PFSK-1 (cell line): ENCODE data around the gene ERI2.

Source experiments
- FOXP2 ChIP-seq: optimal IDR thresholded peaks from 2 replicates; pipeline ENCODE3; 2011; ENCODE audit warnings: borderline replicate concordance, control low read depth, inconsistent platforms; ENCODE audit not compliant: insufficient read depth; ENCODE audit errors: extremely low read length, extremely low read depth
- POLR2AphosphoS5 ChIP-seq: IDR thresholded peaks from 2 replicates; pipeline ENCODE4 v1.6.1; 2012; ENCODE audit warnings: low read depth, mild to moderate bottlenecking, control low read depth, low read length, moderate library complexity
- REST ChIP-seq, 2 experiments: IDR thresholded peaks; 2 replicates each; pipeline versions ENCODE4 v1.6.1 to v1.8.0; 2011 to 2012; ENCODE audit warnings: low read depth in 2 of 2, low read length in 2 of 2, control low read depth in 1 of 2, inconsistent platforms in 1 of 2, mild to moderate bottlenecking in 1 of 2, moderate library complexity in 1 of 2; ENCODE audit not compliant: insufficient read depth in 1 of 2
- SIN3A ChIP-seq: IDR thresholded peaks from 2 replicates; pipeline ENCODE4 v1.6.1; 2012; ENCODE audit warnings: mild to moderate bottlenecking, low read length, moderate library complexity, borderline replicate concordance; ENCODE audit not compliant: insufficient read depth
- TAF1 ChIP-seq: IDR thresholded peaks from 2 replicates; pipeline ENCODE4 v1.6.1; 2012; ENCODE audit warnings: low read length, control low read depth, borderline replicate concordance; ENCODE audit not compliant: insufficient read depth

DNA sequence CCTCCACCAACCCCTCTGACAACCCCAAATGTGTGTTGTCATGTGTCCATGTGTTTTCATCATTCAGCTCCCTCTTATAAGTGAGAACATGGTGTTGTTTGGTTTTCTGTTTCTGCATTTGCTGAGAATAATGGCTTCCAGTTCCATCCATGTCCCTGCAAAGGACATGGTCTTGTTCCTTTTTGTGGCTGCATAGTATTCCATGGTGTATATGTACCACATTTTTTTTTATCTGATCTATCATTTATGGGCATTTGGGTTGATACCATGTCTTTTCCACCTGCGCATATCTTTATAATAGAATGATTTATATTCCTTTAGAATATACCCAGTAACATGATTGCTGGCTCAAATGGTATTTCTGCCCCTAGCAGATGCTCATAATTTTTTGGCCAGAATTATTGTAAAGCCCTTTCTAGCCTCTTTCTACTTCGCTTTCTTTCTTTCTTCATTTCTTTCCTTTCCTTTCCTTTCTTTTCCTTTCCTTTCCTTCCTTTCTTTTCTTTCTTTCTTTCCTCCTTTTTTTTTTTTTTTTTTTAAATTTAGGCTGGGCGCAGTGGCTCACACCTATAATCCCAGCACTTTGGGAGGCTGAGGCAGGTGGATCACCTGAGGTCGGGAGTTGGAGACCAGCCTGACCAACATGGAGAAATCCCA, 12.8 kb upstream of the ERI2 start:
- TF ChIP-seq POLR2AphosphoS5: no peak
- no peak for TF ChIP-seq TAF1
- TF ChIP-seq REST (IDR thresholded peaks at IDR 0.05; ENCODE audit: insufficient read depth in 1 of 2, low read depth in 2 of 2, low read length in 2 of 2): no peak
- TF ChIP-seq SIN3A: no peak
- TF ChIP-seq FOXP2: no peak
